BE2C (cell line): Measurements from ENCODE around the gene SARNP.

ENCODE experiments used
- DNase-seq: peaks from one replicate; pipeline ENCODE4 v3.0.0-alpha.2; 2020
- H3K27me3 ChIP-seq: fragments of 250-450 bp; sonication (Bioruptor Pico); 2 replicates; pipeline ENCODE4 v1.5.1; 2020; ENCODE audit warnings: mild to moderate bottlenecking
- H3K36me3 ChIP-seq: fragments of 250-450 bp; sonication (Bioruptor Pico); 2 replicates; pipeline ENCODE4 v1.5.1; 2020; ENCODE audit warnings: mild to moderate bottlenecking
- H3K4me1 ChIP-seq: fragments of 250-450 bp; sonication (Bioruptor Pico); 2 replicates; pipeline ENCODE4 v1.5.1; 2020
- H3K4me3 ChIP-seq: 2 replicates; pipeline ENCODE4 v1.5.1; 2011; ENCODE audit warnings: low read depth, low read length
- H3K9me3 ChIP-seq: fragments of 250-450 bp; sonication (Bioruptor Pico); 2 replicates; pipeline ENCODE4 v1.5.1; 2020
- CTCF ChIP-seq: IDR thresholded peaks from 2 replicates; pipeline ENCODE4 v1.5.1; 2012; ENCODE audit warnings: mild to moderate bottlenecking, low read depth, low read length

Gene SARNP

GRCh38 chr12:55815473-55815872, 2.1 kb downstream of the SARNP start:
- no peaks in the 10 kb centered on the region; the same call in 1 of the 2 replicates for H3K9me3 ChIP-seq
- H3K4me3 ChIP-seq, result no peak overlapping the region
- TF ChIP-seq CTCF, result no peak
- no peak for DNase-seq
- no peaks in the 10 kb centered on the region for H3K27me3 ChIP-seq
- H3K36me3 ChIP-seq, result peaks cover 41% of the 10 kb centered on the region
- no peaks in the 10 kb centered on the region for H3K4me1 ChIP-seq

- no peaks in the 10 kb centered on the region for H3K4me1 ChIP-seq
- no peak for DNase-seq
- no peak for TF ChIP-seq CTCF
- H3K4me3 ChIP-seq, result no peak overlapping the region
- no peaks in the 10 kb centered on the region for H3K27me3 ChIP-seq
- no peaks in the 10 kb centered on the region; the same call in 1 of the 2 replicates for H3K9me3 ChIP-seq
- peaks cover 32% of the 10 kb centered on the region for H3K36me3 ChIP-seq
These were observed 3.3 kb downstream of the SARNP start for GRCh38 chr12:55814257-55814656.

GRCh38 chr12:55812088-55812487, 5.4 kb downstream of the SARNP start:
- TF ChIP-seq CTCF, result no peak
- no peak for DNase-seq
- H3K4me3 ChIP-seq, result no peak overlapping the region
- H3K9me3 ChIP-seq, result no peaks in the 10 kb centered on the region; the same call in 1 of the 2 replicates
- H3K36me3 ChIP-seq, result peaks cover 40% of the 10 kb centered on the region
- H3K27me3 ChIP-seq, result no peaks in the 10 kb centered on the region
- H3K4me1 ChIP-seq, result no peaks in the 10 kb centered on the region

DNA sequence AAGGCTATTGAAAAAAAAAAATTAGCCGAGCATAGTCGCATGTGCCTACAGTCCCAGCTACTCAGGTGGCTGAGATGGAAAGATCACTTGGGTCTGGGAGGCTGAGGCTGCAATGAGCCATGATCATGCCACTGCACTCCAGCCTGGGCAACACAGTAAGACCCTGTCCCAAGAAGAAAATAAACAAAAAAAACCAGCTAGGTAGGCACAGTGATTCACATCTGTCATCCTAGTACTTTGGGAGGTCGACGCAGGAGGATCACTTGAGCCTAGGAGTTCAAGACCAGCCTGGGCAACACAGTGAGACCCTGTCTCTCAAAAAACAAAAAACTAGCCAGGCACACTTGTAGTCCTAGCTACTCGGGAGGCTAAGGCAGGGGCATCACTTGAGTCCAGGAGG, 8.2 kb downstream of the SARNP start:
- no peaks in the 10 kb centered on the region; the same call in 1 of the 2 replicates for H3K9me3 ChIP-seq
- no peak for DNase-seq
- H3K27me3 ChIP-seq, result no peaks in the 10 kb centered on the region
- no peaks in the 10 kb centered on the region for H3K4me1 ChIP-seq
- H3K36me3 ChIP-seq, result peaks cover 34% of the 10 kb centered on the region
- H3K4me3 ChIP-seq, result no peak overlapping the region
- TF ChIP-seq CTCF, result no peak

DNA sequence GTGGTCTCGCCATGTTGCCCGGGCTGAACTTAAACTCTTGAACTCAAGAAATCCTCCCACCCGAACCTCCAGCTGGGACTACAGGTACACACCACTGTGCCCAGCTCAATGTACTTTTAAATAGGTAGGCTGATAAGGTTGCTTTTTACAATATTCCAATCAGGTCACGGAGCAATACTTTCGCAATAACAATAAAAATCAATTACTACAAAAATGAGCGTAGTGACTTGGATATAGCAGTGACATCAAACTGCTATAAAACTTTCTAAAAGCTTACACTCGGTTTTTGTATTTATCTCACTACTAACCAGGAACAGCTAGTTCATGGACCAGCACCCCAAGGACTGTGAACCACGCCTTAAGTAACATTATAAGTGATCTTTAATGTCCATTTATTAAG, 10.5 kb downstream of the SARNP start:
- Histone ChIP-seq H3K4me3 (no peak overlapping the region), H3K27me3 (no peaks in the 10 kb centered on the region), H3K4me1 (no peaks in the 10 kb centered on the region), H3K9me3 (no peaks in the 10 kb centered on the region), H3K36me3 (peaks cover 29% of the 10 kb centered on the region)
- no peak for TF ChIP-seq CTCF
- DNase-seq, result no peak

DNA sequence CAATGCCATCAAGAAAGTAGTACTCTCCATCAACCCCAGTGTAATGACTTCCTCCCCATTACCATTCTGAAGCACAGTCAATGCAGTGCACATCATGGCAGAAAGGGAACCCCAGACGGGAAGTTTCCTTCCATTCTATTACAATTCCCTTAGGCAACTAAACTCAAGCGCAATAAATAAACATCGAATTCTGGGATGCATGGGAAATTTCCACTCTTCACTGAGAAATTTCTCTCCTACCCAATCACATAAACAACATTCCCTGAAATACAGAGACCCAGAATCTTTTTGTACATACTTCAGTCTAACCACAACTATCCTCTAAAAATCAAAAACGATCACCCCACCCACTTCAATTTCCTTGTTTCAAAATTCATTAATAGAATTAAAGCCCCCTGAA, 20.0 kb downstream of the SARNP start:
- Histone ChIP-seq H3K9me3 (no peaks in the 10 kb centered on the region), H3K27me3 (no peaks in the 10 kb centered on the region), H3K4me3 (no peak overlapping the region), H3K4me1 (no peaks in the 10 kb centered on the region; the same call in 1 of the 2 replicates), H3K36me3 (peaks cover 59% of the 10 kb centered on the region)
- no peak for DNase-seq
- TF ChIP-seq CTCF, result no peak
